HG02943 (cell line): ENCODE measurements around the gene DYTN.
A peak's percentile ranks its signal among the peaks of the same experiment; 100 is the strongest.
"Not testable (repeated sequence)": the region's sequence is repeated elsewhere in the genome, so short reads cannot be mapped to it uniquely, and the experiment has no call there.

Source experiments
- ATAC-seq: cut with Tn5 transposase; IDR thresholded peaks from one replicate; pipeline ENCODE4 v1.9.1; 2021; ENCODE audit warnings: mild to moderate bottlenecking, low read depth, moderate library complexity; ENCODE audit not compliant: unreplicated experiment

DYTN gene

DNA sequence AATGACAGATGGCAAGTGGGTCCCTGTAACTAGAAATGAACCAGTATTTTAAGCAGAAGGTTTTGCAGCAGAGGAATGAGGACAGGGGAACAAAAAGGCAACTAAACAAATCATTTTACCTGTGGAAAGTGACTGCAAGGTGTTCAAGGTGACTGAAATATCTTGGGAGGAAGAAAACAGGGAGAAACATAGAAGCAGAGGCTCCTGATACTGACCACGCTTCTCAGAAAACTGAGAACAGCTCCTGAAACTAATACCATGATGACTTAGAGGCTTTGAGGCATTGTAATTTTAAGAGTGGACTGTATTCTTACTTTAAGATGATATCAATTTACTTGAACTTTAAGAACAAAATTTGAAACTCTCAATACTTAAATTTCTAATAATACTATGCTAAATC, at the start of gene DYTN:
Gene DYTN, minus strand, starts transcription at position 101 of the 400 bp plus-strand sequence. CDS start 117 bp downstream, outside the sequence.
- no peak for ATAC-seq

GRCh38 chr2:206766057-206766930, 48.1 kb upstream of the DYTN start:
- ATAC-seq, result no peak

DNA sequence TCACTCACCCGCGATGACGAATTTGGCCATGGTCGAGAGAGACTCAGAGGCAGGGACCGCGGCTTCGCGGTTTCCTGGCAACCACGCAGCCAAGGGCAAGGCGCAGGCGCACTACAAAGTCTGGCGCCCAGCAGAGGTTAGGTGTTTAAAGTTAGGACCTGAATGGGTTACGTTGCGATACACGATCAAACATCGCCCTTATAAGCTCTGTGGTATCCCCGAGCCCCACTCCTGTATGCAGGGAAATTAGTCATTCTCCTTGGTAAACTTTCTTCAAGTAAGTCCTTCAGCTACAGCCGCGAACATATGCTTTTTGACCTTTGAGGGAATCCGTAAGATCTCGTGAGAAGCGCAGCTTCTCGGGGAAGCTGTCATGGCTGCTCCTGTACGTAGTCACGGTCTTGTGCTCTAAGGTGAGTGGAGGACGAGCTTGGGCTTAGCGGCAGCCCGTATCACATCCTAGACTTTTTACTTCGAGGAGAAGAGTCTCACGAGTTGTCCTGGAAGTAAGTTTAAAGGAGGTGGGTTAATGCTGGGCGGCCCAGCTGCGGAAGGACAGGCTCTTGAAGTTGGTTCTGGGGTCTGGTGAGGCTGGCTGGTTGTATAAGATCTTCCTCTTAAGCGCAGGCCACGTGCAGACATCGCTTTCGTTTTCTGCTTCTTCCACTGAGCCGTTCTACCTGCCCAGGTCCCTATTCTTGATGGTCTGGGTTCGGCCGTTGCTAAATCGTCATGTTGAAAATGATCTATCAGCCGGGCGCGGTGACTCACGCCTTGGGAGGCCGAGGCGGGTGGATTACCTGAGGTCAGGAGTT, 47.3 kb upstream of the DYTN start, which contains the start of the genes FASTKD2 and MDH1B:
Gene FASTKD2, plus strand, starts transcription at position 365 of the 815 bp plus-strand sequence. CDS start 1,088 bp downstream, outside the sequence.
Gene MDH1B, minus strand, starts transcription at position 87 of the 815 bp plus-strand sequence. Its CDS starts 57 bp downstream, at position 30.
- peak; percentile 94 for ATAC-seq

DNA sequence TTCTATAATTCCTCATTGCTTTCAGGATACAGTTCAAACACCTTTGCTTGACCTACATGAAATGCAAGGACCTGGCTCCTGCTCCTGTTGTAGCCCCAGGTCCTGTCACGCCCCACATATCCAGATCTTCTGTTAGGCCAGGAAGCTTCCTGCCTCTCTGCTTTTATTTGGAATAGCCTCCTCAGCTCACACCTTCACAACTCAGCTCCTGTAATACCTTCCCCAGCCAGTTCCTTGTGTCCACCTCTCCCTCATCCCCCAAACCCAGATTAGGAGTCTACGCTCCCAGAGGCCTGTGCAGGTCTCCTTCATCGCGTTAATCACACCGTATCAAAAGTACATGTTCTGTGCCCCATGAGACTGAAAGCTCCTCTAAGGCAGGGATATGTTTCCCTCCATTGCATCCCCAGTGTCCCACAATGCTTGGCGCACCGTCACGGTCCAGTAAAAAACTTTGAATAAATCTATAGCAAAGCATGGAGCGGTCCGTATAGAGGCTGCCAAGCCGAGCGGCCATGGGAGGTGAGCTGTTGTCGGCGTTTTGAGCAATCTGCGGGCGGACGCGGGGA, 46.6 kb upstream of the DYTN start:
- ATAC-seq, result no peak

- no peak for ATAC-seq
Measured at GRCh38 chr2:206756816-206757215, 38.6 kb upstream of the DYTN start.

GRCh38 chr2:206740800-206741199, 22.6 kb upstream of the DYTN start:
- ATAC-seq, result no peak

- ATAC-seq, result no peak
Measured at GRCh38 chr2:206739271-206739670, 21.1 kb upstream of the DYTN start.

DNA sequence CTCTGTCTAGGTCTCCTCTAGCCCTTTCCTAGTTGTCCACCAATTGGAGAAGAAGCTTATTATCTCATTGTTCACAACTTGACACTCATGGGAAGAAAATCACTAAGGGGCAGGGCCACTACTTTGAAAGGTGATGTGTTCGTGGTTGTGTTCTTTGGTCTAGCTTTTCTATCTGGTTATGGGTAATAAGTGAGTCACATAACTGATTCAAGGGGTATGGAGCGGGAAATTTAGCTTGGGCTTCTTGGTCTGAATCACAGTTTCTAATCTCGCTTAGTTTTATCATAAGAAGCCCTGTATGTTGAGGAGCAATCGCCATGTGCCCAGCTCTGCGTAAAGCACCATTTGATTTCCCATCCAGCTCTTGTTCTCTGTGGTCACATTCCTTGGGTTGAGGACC, 18.7 kb upstream of the DYTN start:
- no peak for ATAC-seq

GRCh38 chr2:206733341-206733740, 15.1 kb upstream of the DYTN start:
- no peak for ATAC-seq

GRCh38 chr2:206728277-206729199, 10.3 kb upstream of the DYTN start:
- ATAC-seq, result no peak

GRCh38 chr2:206727287-206727686, 9.1 kb upstream of the DYTN start:
- no peak for ATAC-seq

GRCh38 chr2:206723288-206723687, 5.1 kb upstream of the DYTN start:
- no peak for ATAC-seq

- no peak for ATAC-seq
Measured at GRCh38 chr2:206721256-206721920, 3.2 kb upstream of the DYTN start.

GRCh38 chr2:206716623-206717022, 1.6 kb downstream of the DYTN start:
- no peak for ATAC-seq

DNA sequence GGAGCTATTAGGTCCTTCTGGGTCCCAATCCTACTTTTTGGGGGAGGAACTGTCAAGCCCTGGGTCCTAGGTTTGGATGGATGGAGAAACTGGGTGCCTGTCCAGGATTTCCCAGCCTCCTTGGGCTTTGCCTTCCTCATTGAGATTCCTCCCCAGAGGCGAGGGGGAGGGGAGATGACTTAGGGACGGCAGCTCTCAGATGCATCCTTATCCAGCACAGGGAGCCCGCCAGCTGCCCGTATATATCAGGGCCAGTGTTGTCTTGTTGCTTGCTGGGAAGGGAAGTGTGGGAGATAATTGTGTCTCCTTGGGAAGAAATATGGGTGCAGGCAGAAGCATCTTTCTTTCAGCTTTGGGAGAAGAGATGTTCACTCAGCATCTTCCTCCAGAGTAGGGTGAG, 3.0 kb downstream of the DYTN start:
- ATAC-seq, result not testable (repeated sequence)

GRCh38 chr2:206713746-206714145, 4.5 kb downstream of the DYTN start:
- no peak for ATAC-seq

DNA sequence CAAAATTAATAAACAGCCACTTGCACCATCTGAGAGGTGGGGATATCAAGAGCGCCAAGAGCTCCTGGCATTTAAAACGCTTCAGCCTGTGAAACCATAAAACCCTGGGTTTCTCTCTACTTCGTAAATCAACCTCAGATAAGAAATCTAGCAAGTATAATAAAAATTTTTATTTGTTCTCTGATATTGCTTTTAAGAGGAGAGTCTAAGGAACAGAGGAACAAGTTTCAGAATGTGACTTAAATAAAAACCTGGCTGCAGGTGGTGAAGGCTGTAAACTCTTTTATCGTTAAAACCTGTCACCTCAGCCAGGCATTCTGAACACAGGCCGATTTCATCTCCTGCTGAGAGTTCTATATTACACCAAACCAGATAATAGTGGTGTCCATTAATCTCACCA, 9.9 kb downstream of the DYTN start:
- no peak for ATAC-seq

DNA sequence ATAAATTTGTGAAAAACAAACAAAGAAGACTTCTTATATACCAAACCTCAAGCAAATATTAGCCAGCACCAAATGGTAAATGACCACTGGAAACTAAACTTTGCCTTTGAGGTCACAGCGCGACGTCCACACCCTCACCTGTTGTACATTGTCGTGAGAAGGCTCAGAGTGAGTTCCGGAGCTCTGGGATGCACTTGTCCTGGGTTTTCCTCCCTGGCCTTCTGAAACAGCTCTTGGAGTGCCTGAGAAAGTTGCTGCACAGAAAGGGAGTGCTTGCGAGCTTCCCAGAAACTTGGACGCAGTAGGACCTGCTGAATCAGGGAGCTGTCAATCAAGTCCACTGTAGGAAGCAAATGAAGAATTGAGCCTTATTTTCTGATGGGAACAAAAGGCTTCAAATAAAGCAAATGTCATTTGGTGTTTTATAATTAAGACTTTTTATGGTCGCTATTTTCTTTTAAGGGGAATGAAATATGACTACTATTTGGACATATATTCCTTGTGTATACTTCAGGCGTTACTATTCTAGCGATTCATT, 11.0 kb downstream of the DYTN start:
- ATAC-seq, result no peak
